ENCODE measurements around the gene EEIG1. TPM values are rescaled to one million over a fixed set of nuclear protein-coding genes. Genes with fewer than 3 reads are reported as not detected.

The EEIG1 gene
- total RNA-seq, 1 donor from 2014 or later, result 32.8 TPM

DNA sequence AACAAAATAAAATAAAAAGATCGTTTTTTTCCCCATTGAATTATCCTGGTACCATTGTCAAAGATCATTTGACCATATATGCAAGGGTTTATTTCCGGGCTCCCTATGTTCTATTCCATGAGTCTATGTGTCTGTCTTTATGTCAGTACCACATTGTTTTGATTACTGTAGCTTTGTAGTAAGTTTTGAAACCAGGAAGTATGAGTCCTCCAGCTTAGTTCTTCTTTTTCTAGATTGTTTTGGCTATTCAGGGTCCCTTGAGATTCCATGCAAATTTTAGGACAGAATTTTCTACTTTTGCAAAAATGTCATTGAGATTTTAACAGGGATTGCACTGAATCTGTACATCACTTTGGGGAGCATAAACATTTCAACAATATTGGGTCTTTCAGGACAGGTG, 18.7 kb upstream of the EEIG1 start:
- intact Hi-C loops (cut with DNase I), result no loop called here
- no peaks in the 10 kb centered on the region for H3K9me3 ChIP-seq
- H3K4me1 ChIP-seq, result no peaks in the 10 kb centered on the region
- DNase-seq (ENCODE audit: low spot score in 2 of 2), result no peak
- no peaks in the 10 kb centered on the region for H3K27me3 ChIP-seq
- H3K4me3 ChIP-seq, result no peak overlapping the region
- no peaks in the 10 kb centered on the region for H3K36me3 ChIP-seq
- TF ChIP-seq, protein P1, sequence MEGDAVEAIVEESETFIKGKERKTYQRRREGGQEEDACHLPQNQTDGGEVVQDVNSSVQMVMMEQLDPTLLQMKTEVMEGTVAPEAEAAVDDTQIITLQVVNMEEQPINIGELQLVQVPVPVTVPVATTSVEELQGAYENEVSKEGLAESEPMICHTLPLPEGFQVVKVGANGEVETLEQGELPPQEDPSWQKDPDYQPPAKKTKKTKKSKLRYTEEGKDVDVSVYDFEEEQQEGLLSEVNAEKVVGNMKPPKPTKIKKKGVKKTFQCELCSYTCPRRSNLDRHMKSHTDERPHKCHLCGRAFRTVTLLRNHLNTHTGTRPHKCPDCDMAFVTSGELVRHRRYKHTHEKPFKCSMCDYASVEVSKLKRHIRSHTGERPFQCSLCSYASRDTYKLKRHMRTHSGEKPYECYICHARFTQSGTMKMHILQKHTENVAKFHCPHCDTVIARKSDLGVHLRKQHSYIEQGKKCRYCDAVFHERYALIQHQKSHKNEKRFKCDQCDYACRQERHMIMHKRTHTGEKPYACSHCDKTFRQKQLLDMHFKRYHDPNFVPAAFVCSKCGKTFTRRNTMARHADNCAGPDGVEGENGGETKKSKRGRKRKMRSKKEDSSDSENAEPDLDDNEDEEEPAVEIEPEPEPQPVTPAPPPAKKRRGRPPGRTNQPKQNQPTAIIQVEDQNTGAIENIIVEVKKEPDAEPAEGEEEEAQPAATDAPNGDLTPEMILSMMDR (IDR thresholded peaks at IDR 0.05), result no peak
- no peak overlapping the region for H3K27ac ChIP-seq

DNA sequence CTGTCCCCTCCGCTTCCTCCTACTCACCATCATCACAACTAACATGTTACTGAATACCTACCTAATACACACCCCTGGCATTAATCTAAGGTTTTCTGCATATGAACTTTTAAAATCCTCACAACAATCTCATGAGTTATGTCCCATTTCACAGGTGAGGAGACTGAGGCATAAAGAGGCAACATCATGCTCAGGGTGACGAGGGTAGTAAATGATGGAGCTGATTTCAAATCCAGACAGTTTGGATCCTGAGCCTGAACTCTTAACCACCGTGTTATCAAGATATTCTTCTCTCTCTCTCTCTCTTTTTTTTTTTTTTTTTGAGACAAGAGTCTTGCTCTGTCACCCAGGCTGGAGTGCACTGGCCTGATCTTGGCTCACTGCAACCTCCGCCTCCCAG, 12.9 kb upstream of the EEIG1 start:
- DNase-seq (ENCODE audit: low spot score in 2 of 2), result no peak
- Histone ChIP-seq H3K9me3 (no peaks in the 10 kb centered on the region), H3K36me3 (no peaks in the 10 kb centered on the region), H3K4me1 (no peaks in the 10 kb centered on the region), H3K4me3 (no peak overlapping the region), H3K27ac (no peak overlapping the region), H3K27me3 (no peaks in the 10 kb centered on the region)
- TF ChIP-seq, protein P1 (IDR thresholded peaks at IDR 0.05), result no peak
- intact Hi-C loops (cut with DNase I), result no loop called here

DNA sequence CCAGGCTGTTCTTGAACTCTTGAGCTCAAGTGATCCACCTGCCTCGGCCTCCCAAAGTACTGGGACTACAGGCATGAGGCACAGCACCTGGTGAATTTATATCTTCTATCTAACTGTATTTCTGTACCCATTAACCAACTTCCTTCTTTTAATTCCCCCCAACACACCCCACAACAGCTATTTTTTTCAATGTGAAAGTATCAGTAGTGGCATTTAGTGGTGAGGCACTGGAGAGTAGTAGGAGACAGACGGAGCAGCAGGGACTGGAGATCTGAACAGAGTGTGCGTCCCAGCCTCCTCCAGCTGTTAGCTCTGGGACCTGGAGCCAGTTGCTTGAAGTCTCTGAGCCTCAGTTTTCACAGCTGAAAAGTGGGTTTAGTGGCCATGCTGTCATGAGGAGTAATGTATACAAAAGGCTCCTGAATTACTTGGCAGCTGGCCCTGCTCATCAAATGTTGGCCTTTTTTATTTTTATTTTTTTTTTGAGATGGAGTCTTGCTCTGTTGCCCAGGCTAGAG, 11.0 kb upstream of the EEIG1 start:
- no peak overlapping the region for H3K4me3 ChIP-seq
- H3K36me3 ChIP-seq, result no peaks in the 10 kb centered on the region
- no peaks in the 10 kb centered on the region for H3K27me3 ChIP-seq
- H3K27ac ChIP-seq, result no peak overlapping the region
- intact Hi-C loops (cut with DNase I), result no loop called here
- no peaks in the 10 kb centered on the region for H3K9me3 ChIP-seq
- no peak for DNase-seq (ENCODE audit: low spot score in 2 of 2)
- TF ChIP-seq, protein P1 (IDR thresholded peaks at IDR 0.05), result no peak
- no peaks in the 10 kb centered on the region for H3K4me1 ChIP-seq

DNA sequence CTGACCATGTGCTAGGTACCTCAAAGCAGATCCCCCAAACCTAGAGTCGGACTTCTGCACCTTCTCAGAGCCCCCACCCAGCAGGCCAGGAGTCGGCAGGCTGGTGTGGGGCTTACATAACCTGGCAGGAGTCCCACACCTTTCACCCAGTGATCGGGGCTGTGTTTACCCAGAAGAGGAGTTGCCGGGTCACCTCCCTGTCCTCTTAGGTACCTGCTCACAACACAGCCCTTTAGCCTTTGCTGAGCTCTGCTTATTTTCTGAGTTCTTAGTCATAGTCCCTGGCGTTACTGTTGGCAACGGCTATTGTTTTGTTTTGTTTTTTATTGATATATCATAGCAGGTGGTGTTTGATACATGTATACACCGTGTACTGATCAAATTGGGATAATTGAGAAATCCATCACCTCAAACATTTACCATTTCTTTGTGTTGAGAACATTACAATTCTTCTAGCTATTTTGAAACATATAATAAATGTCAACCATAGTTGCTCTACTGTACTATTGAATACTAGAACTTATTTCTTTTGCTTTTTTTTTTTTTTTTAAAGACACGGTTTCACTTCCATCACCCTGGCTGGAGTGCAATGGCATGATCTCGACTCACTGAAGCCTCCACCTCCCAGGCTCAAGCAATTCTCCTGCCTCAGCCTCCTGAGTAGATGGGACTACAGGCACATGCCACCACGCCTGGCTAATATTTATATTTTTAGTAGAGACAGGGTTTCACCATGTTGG, 10.4 kb upstream of the EEIG1 start:
- TF ChIP-seq, protein P1 (IDR thresholded peaks at IDR 0.05), result no peak
- Histone ChIP-seq H3K9me3 (no peaks in the 10 kb centered on the region), H3K27ac (no peak overlapping the region), H3K27me3 (no peaks in the 10 kb centered on the region), H3K4me1 (no peaks in the 10 kb centered on the region), H3K4me3 (no peak overlapping the region), H3K36me3 (no peaks in the 10 kb centered on the region)
- DNase-seq (ENCODE audit: low spot score in 2 of 2), result no peak
- intact Hi-C loops (cut with DNase I), result no loop called here

DNA sequence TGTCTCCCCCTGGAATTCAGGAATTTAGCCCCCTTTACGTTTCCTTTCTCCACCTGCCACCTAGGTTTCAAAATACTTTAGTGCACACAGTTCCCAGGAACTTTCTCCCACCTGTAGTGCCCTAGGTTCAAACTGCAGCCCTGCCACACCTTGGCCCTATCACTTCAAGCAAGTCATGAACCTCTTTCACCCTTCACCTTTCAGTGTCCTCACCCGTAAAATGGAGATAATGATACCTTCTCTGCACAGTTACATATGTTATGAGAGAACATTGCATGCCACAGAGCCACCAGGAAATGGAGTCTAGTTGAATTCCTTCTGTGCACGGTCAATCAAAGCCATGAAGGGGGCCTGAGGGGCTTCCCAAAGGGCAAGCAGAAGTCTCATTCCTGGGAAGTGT, 9.8 kb upstream of the EEIG1 start:
- intact Hi-C loops (cut with DNase I), result no loop called here
- Histone ChIP-seq H3K36me3 (no peaks in the 10 kb centered on the region), H3K27me3 (no peaks in the 10 kb centered on the region), H3K4me1 (no peaks in the 10 kb centered on the region), H3K27ac (no peak overlapping the region), H3K4me3 (no peak overlapping the region), H3K9me3 (no peaks in the 10 kb centered on the region)
- TF ChIP-seq, protein P1 (IDR thresholded peaks at IDR 0.05), result no peak
- DNase-seq (ENCODE audit: low spot score in 2 of 2), result no peak

Measured in ascending aorta (tissue), 2 donors.